Epithelial cell of proximal tubule (primary cell): ENCODE data around the gene TAS2R46. TPM values are rescaled to one million over a fixed set of nuclear protein-coding genes. Genes with fewer than 3 reads are reported as not detected.
"Not testable (repeated sequence)": the region's sequence is repeated elsewhere in the genome, so short reads cannot be mapped to it uniquely, and the experiment has no call there.

Experiments used
- DNase-seq: peaks from one replicate; pipeline ENCODE4 v3.0.0-alpha.2; 2011; ENCODE audit warnings: low read depth
- H3K4me3 ChIP-seq: 2 replicates; pipeline ENCODE4 v1.5.1; 2011; ENCODE audit warnings: low read depth, mild to moderate bottlenecking, low read length
- CTCF ChIP-seq: conservative IDR thresholded peaks from 2 replicates; pipeline ENCODE4 v1.5.1; 2012; ENCODE audit warnings: low read depth, mild to moderate bottlenecking, low read length
- total RNA-seq: library from RNA; depleted of rRNA; stranded (reverse); fragments of >200 nt; gene quantifications from 2 replicates; pipeline ENCODE4 v1.2.3, GENCODE V29; 2015

The TAS2R46 gene
- total RNA-seq: 0.17 TPM in 1 of 2 replicates, not detected in the other

DNA sequence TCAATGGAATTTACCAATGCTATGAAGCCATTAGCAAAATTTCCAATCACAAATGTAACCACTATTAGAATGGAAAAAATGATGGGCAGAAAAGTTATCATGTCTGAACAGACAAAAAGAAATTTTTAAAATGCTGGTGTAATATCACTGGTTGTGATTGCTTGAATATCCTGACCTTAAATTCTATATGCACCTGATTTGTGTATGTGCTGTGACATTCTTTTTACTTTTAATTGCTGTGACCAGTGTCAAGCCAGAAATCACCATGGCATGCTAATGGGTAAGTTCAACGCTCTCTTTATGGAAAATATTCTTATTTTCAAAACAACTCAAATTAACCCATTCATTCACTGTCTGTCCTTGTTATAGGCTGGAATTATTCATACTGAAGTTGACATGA, at the start of gene TAS2R46:
TAS2R46 (minus strand) TSS at position 101 of the 400 bp plus-strand sequence; CDS start at position 101, 0 bp downstream.
- H3K4me3 ChIP-seq: not testable (repeated sequence)

GRCh38 chr12:11111213-11111612, 49.1 kb upstream of the TAS2R46 start:
- not testable (repeated sequence) for H3K4me3 ChIP-seq, DNase-seq

More for the DNA sequence above, at the start of gene TAS2R46:
- DNase-seq: not testable (repeated sequence)

DNA sequence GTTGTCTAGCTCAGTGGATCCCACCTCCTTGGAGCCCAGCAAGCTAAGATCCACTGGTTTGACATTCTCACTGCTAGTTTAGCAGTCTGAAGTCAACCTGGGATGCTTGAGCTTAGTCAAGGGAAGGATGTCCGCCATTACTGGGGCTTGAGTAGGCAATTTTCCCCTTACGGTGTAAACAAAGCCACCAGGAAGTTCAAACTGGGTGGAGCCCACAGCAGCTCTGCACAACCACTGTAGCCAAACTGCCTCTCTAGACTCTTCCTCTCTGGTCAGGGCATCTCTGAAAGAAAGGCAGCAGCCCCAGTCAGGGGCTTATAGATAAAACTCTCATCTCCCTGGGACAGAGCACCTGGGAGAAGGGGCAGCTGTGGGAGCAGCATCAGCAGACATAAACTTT, 46.8 kb upstream of the TAS2R46 start:
- DNase-seq: no peak
- no peak for TF ChIP-seq CTCF
- no peak overlapping the region for H3K4me3 ChIP-seq

DNA sequence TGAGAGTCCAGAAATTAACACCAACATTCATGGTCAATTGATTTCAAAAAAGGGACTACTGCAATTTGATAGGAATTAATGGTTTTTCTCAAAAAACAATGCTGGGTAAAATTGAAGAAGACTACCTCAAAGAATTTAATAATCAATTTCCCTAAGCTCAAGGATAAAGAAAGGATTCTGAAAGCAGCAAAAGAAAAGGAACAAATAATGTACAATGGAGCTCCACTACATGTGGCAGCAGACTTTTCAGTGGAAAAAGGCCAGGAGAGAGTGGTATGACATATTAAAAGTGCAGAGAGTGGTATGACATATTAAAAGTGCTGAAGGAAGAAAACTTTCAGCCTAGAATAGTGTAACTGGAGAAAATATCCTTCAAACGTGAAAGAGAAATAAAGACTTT, 45.6 kb upstream of the TAS2R46 start:
- TF ChIP-seq CTCF: no peak
- DNase-seq: no peak
- H3K4me3 ChIP-seq: no peak overlapping the region

- DNase-seq: no peak
- no peak overlapping the region for H3K4me3 ChIP-seq
- TF ChIP-seq CTCF: no peak
Measured at GRCh38 chr12:11106288-11106687, 44.2 kb upstream of the TAS2R46 start.

DNA sequence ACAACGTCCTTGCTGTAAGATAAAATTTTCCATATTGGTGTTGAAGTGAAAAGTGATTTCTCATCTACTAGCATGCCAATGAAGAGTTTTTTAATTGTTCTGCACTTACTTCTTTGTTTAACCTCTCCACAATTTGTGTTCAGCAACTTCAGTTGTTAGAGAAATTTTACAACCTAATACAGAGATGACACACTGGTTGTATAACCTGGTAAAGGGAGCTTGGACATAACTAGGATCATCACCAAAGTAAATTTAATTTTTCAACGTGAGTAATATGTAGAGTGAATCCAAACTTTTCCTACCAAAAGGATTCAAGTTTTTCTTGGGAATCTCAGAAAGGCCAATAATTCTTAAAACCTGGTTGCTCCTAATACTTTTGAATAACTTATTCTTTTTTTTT, 43.5 kb upstream of the TAS2R46 start:
- no peak overlapping the region for H3K4me3 ChIP-seq
- no peak for TF ChIP-seq CTCF
- no peak for DNase-seq

DNA sequence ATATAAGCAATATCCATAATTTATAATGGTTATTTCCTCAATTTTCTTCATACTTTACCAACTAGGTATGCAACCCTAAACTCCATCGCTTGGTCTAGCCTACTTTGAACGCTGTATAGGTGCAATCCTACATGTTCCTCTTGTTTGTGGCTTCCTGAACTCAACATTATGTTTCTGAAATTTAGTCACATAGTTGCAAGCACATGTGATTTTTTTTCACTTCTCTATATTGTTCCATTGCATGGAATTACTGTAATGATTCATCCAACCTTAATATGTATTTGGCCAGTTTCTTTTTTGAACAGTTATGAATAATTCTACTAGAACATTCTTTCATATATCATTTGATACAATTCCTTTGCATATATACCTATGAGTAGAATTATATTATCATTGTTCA, 32.8 kb upstream of the TAS2R46 start:
- H3K4me3 ChIP-seq, DNase-seq: not testable (repeated sequence)

- no peak within 1 kb of the TSS for H3K4me3 ChIP-seq
- DNase-seq: no peak
- TF ChIP-seq CTCF: no peak
Measured at GRCh38 chr12:11092128-11092527, 30.0 kb upstream of the TAS2R46 start, which contains the start of gene TAS2R43. Gene TAS2R43 (minus strand): TSS chr12:11092313. CDS start chr12:11092229, 84 bp downstream.

DNA sequence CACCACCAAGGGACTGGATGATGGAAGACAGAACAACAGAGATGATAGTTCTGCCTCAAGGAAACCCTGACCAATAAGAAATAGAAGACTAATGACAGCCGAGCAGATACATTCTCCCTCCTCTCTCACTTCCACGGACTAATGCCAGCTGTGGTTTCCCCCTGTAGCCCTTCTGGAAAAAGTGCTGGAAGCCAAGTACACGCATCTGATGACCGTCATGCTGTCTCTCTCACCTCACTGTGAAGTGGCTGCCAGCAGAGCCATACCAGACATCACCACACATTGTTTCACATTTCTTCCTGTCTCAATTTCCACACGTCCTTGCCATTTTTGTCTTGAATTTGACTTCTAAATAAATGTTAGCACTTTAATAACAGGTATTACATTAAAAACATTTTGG, 27.2 kb upstream of the TAS2R46 start:
- TF ChIP-seq CTCF: no peak
- H3K4me3 ChIP-seq: no peak overlapping the region
- DNase-seq: no peak
